H1 (cell line): ENCODE results near the gene LMBR1.
"Not testable (repeated sequence)": the region's sequence is repeated elsewhere in the genome, so short reads cannot be mapped to it uniquely, and the experiment has no call there.

Experiments used
- CHD2 ChIP-seq: IDR thresholded peaks from 2 replicates; pipeline ENCODE4 v1.6.1; 2012; ENCODE audit warnings: low read length, improper control_type of control experiment
- CTCF ChIP-seq, 3 experiments: IDR thresholded peaks; 1 replicate in 2 of 3; 2 replicates in 1 of 3; pipeline versions ENCODE4 v1.5.1 to v1.6.1; 2011; ENCODE audit warnings: low read length in 3 of 3, mild to moderate bottlenecking in 3 of 3, inconsistent platforms in 2 of 3, low read depth in 1 of 3, moderate library complexity in 1 of 3; ENCODE audit not compliant: insufficient read depth in 1 of 3; ENCODE audit errors: control extremely low read depth in 1 of 3
- EZH2 ChIP-seq: fragments of 200-600 bp; sonication (generic); IDR thresholded peaks from 2 replicates; pipeline ENCODE4 v1.7.1; 2012; ENCODE audit warnings: low read depth, mild to moderate bottlenecking, moderate library complexity, low read length, inconsistent platforms; ENCODE audit not compliant: severe bottlenecking
- RAD21 ChIP-seq, 2 experiments: IDR thresholded peaks in 1 of 2; conservative IDR thresholded peaks in 1 of 2; 2 replicates each; pipeline ENCODE4 v1.6.1; 2011; ENCODE audit warnings: low read depth in 2 of 2, low read length in 2 of 2, improper control_type of control experiment in 1 of 2, inconsistent platforms in 1 of 2, mild to moderate bottlenecking in 1 of 2, moderate library complexity in 1 of 2
- SP2 ChIP-seq: IDR thresholded peaks from 2 replicates; pipeline ENCODE4 v1.6.1; 2012; ENCODE audit warnings: mild to moderate bottlenecking, low read length, inconsistent platforms
- YY1 ChIP-seq: IDR thresholded peaks from 2 replicates; pipeline ENCODE4 v1.6.1; 2011; ENCODE audit warnings: low read depth, mild to moderate bottlenecking, low read length

GRCh38 chr7:156697283-156697682 lies 195.7 kb downstream of the LMBR1 start:
- not testable (repeated sequence) for TF ChIP-seq CHD2; RAD21 (IDR thresholded peaks at IDR 0.05 in 1 of 2, conservative IDR thresholded peaks at IDR 0.05 in 1 of 2; ENCODE audit: low read depth in 2 of 2, low read length in 2 of 2); CTCF (IDR thresholded peaks at IDR 0.05; ENCODE audit: control extremely low read depth in 1 of 3, insufficient read depth in 1 of 3, low read depth in 1 of 3, low read length in 3 of 3); YY1; SP2; EZH2
